ENCODE results near the gene CDS1.

Gene CDS1

DNA sequence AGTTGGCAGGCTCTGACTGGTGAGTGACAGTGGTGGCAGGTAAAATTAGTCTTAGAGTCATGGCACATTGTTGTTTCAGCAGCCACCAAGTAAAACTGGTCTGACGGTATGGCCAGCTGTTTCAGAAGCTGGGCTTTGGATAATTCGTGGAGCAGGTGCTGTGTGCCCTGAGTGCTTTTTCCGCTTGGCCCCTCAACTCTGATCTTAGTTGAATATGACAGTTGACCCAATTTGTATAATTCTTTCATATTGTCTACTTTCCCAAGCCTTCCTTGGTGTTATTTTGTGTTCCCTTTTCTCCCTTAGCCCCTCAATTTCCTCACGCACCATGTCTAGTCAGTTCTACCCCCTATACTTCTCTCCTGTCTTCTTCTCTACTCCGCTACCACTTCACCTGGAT, 32.0 kb downstream of the CDS1 start:
- Histone ChIP-seq H3K27me3 (ENCODE audit: control insufficient read depth, insufficient read depth, low read length) (no peaks in the 10 kb centered on the region), H3K4me3 (ENCODE audit: low read depth, low read length) (no peak overlapping the region), H3K9me3 (ENCODE audit: control insufficient read depth, insufficient read depth, low read length) (no peaks in the 10 kb centered on the region), H3K36me3 (ENCODE audit: control insufficient read depth, insufficient read depth, low read length) (peaks cover 5% of the 10 kb centered on the region), H3K9ac (ENCODE audit: low read depth, low read length) (no peak overlapping the region), H3K4me1 (ENCODE audit: control insufficient read depth, insufficient read depth, low read length) (peaks cover 3% of the 10 kb centered on the region)

GRCh38 chr4:84615355-84615754, 32.4 kb downstream of the CDS1 start:
- Histone ChIP-seq H3K4me1 (ENCODE audit: control insufficient read depth, insufficient read depth, low read length) (peaks cover 3% of the 10 kb centered on the region), H3K27me3 (ENCODE audit: control insufficient read depth, insufficient read depth, low read length) (no peaks in the 10 kb centered on the region), H3K9ac (ENCODE audit: low read depth, low read length) (no peak overlapping the region), H3K36me3 (ENCODE audit: control insufficient read depth, insufficient read depth, low read length) (peaks cover under 1% of the 10 kb centered on the region), H3K9me3 (ENCODE audit: control insufficient read depth, insufficient read depth, low read length) (no peaks in the 10 kb centered on the region), H3K4me3 (ENCODE audit: low read depth, low read length) (no peak overlapping the region)

- H3K36me3 ChIP-seq (ENCODE audit: control insufficient read depth, insufficient read depth, low read length), result no peaks in the 10 kb centered on the region
- H3K4me3 ChIP-seq (ENCODE audit: low read depth, low read length), result no peak overlapping the region
- no peak overlapping the region for H3K9ac ChIP-seq (ENCODE audit: low read depth, low read length)
- no peaks in the 10 kb centered on the region for H3K4me1 ChIP-seq (ENCODE audit: control insufficient read depth, insufficient read depth, low read length)
- no peaks in the 10 kb centered on the region for H3K9me3 ChIP-seq (ENCODE audit: control insufficient read depth, insufficient read depth, low read length)
- no peaks in the 10 kb centered on the region for H3K27me3 ChIP-seq (ENCODE audit: control insufficient read depth, insufficient read depth, low read length)
These were observed 40.0 kb downstream of the CDS1 start for GRCh38 chr4:84622959-84623358.

DNA sequence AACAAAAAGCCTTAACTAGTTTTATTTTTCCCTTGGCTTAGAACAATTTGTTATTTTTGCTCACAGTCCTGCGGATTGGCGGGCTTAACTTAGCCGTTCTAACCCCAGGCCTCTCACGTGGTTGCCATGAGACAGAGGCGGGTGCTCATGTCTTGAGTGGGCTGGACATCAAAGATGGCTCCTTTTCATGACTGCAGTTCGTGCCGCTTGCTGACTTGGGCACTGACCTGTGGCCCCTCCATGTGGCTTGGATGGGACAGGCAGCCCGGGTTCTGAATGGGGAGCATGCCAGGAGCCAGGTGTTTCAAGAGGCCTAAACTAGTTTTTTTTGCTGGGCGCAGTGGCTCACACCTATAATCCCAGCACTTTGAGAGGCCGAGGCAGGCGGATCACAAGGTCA, 40.7 kb downstream of the CDS1 start:
- Histone ChIP-seq H3K9me3 (ENCODE audit: control insufficient read depth, insufficient read depth, low read length) (no peaks in the 10 kb centered on the region), H3K9ac (ENCODE audit: low read depth, low read length) (no peak overlapping the region), H3K4me3 (ENCODE audit: low read depth, low read length) (no peak overlapping the region), H3K4me1 (ENCODE audit: control insufficient read depth, insufficient read depth, low read length) (no peaks in the 10 kb centered on the region), H3K36me3 (ENCODE audit: control insufficient read depth, insufficient read depth, low read length) (no peaks in the 10 kb centered on the region), H3K27me3 (ENCODE audit: control insufficient read depth, insufficient read depth, low read length) (no peaks in the 10 kb centered on the region)

DNA sequence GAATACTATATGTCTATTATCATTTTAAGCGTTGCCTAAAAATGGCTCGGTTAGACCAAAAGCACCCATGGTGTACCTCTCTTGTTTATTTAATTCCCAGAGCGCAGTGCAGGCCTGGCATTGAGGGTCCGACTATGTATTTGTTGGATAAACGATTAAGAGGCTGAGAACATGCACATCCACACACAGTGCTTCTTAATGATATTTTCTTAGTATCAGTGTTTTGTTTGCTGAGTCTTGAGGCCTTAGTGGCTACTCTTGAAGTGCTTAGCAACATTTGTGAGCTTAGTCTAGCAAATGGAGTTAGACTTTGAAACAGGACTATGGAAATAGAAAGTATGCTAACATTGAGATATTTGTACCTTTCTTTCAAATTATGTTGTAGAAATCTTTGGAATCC, 43.7 kb downstream of the CDS1 start:
- Histone ChIP-seq H3K36me3 (ENCODE audit: control insufficient read depth, insufficient read depth, low read length) (no peaks in the 10 kb centered on the region), H3K4me3 (ENCODE audit: low read depth, low read length) (no peak overlapping the region), H3K4me1 (ENCODE audit: control insufficient read depth, insufficient read depth, low read length) (no peaks in the 10 kb centered on the region), H3K9me3 (ENCODE audit: control insufficient read depth, insufficient read depth, low read length) (no peaks in the 10 kb centered on the region), H3K9ac (ENCODE audit: low read depth, low read length) (no peak overlapping the region), H3K27me3 (ENCODE audit: control insufficient read depth, insufficient read depth, low read length) (no peaks in the 10 kb centered on the region)

DNA sequence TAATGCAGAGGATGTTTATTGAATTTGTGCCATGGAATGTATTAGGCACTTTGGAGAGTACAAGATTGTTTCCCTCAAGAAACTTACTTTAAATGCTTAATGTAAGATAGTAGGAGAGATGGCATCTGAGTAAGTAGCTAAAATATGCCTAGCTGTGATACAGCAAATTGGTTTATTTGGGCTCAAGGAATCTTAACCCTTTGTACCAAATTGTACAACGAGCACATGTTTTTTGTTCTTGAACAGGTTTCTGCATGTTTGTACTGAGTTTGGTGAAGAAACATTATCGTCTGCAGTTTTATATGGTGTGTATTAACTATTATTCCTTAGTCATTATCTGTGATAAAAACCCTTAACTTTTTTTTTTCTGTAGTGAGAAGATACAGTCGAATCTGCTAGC, 48.6 kb downstream of the CDS1 start:
- Histone ChIP-seq H3K9me3 (ENCODE audit: control insufficient read depth, insufficient read depth, low read length) (no peaks in the 10 kb centered on the region), H3K36me3 (ENCODE audit: control insufficient read depth, insufficient read depth, low read length) (no peaks in the 10 kb centered on the region), H3K9ac (ENCODE audit: low read depth, low read length) (no peak overlapping the region), H3K4me1 (ENCODE audit: control insufficient read depth, insufficient read depth, low read length) (no peaks in the 10 kb centered on the region), H3K27me3 (ENCODE audit: control insufficient read depth, insufficient read depth, low read length) (no peaks in the 10 kb centered on the region), H3K4me3 (ENCODE audit: low read depth, low read length) (no peak overlapping the region)

DNA sequence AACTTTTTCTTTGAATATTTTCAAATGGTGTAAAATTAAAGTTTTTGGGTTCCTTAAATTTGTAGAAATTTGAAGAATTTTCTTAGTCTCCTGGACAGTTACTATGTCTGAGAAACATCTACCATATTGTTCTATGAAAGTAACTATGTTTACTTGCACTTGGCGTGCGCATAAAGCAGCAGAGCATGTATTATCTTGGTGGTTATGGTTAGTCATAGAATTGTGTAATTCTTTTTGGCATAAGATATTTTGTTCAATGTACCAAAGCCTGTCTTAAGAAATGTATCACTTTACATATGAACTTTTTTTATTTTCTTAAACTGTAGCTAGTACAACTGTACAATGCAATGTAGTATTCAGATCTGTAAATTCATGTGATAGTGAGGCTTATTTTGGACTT, 49.2 kb downstream of the CDS1 start:
- Histone ChIP-seq H3K9me3 (ENCODE audit: control insufficient read depth, insufficient read depth, low read length) (no peaks in the 10 kb centered on the region), H3K36me3 (ENCODE audit: control insufficient read depth, insufficient read depth, low read length) (no peaks in the 10 kb centered on the region), H3K4me1 (ENCODE audit: control insufficient read depth, insufficient read depth, low read length) (no peaks in the 10 kb centered on the region), H3K27me3 (ENCODE audit: control insufficient read depth, insufficient read depth, low read length) (no peaks in the 10 kb centered on the region), H3K9ac (ENCODE audit: low read depth, low read length) (no peak overlapping the region), H3K4me3 (ENCODE audit: low read depth, low read length) (no peak overlapping the region)

DNA sequence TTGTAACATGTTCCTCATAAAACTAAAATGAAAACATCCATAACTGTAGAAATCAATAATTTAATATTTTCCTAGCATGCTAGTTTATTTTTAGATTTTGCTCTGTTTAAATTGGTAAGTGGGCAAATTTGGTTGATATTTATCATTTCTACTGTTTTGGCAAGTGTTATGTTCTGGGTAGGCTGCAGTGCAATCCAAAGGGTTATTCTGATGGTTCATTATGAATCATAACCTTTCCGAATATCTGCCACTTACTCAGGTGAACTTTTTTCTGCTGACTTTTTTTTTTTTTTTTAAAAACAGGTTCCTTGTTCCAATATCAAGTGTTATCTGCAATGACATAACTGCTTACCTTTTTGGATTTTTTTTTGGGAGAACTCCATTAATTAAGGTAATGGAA, 52.0 kb downstream of the CDS1 start:
- Histone ChIP-seq H3K9me3 (ENCODE audit: control insufficient read depth, insufficient read depth, low read length) (no peaks in the 10 kb centered on the region), H3K36me3 (ENCODE audit: control insufficient read depth, insufficient read depth, low read length) (no peaks in the 10 kb centered on the region), H3K4me1 (ENCODE audit: control insufficient read depth, insufficient read depth, low read length) (no peaks in the 10 kb centered on the region), H3K9ac (ENCODE audit: low read depth, low read length) (no peak overlapping the region), H3K27me3 (ENCODE audit: control insufficient read depth, insufficient read depth, low read length) (no peaks in the 10 kb centered on the region), H3K4me3 (ENCODE audit: low read depth, low read length) (no peak overlapping the region)

GRCh38 chr4:84638092-84638491, 55.2 kb downstream of the CDS1 start:
- H3K9ac ChIP-seq (ENCODE audit: low read depth, low read length), result no peak overlapping the region
- H3K27me3 ChIP-seq (ENCODE audit: control insufficient read depth, insufficient read depth, low read length), result no peaks in the 10 kb centered on the region
- H3K9me3 ChIP-seq (ENCODE audit: control insufficient read depth, insufficient read depth, low read length), result no peaks in the 10 kb centered on the region
- no peaks in the 10 kb centered on the region for H3K36me3 ChIP-seq (ENCODE audit: control insufficient read depth, insufficient read depth, low read length)
- no peak overlapping the region for H3K4me3 ChIP-seq (ENCODE audit: low read depth, low read length)
- no peaks in the 10 kb centered on the region for H3K4me1 ChIP-seq (ENCODE audit: control insufficient read depth, insufficient read depth, low read length)

GRCh38 chr4:84639145-84639544, 56.2 kb downstream of the CDS1 start:
- Histone ChIP-seq H3K4me1 (ENCODE audit: control insufficient read depth, insufficient read depth, low read length) (no peaks in the 10 kb centered on the region), H3K9ac (ENCODE audit: low read depth, low read length) (no peak overlapping the region), H3K27me3 (ENCODE audit: control insufficient read depth, insufficient read depth, low read length) (no peaks in the 10 kb centered on the region), H3K36me3 (ENCODE audit: control insufficient read depth, insufficient read depth, low read length) (no peaks in the 10 kb centered on the region), H3K4me3 (ENCODE audit: low read depth, low read length) (no peak overlapping the region), H3K9me3 (ENCODE audit: control insufficient read depth, insufficient read depth, low read length) (no peaks in the 10 kb centered on the region)

DNA sequence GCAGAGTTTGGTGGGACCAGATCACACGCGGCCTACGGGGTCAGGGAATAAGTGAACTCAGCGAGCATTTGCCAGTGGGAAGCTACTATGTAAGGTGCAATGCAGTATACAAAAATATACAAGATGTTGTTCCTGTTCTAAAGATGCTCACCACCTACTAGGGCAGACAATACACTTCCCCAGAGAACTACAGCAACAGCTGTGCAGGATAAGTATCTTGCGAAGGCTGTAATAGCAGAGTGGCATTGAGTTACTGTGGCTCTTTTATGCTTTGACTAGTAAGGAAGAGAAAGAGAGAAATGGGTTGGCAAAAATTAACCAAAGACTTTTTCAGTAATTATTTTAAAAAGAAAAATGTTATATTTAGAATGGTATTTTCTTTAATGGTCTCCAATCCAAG, 61.2 kb downstream of the CDS1 start:
- Histone ChIP-seq H3K36me3 (ENCODE audit: control insufficient read depth, insufficient read depth, low read length) (no peaks in the 10 kb centered on the region), H3K9ac (ENCODE audit: low read depth, low read length) (no peak overlapping the region), H3K4me1 (ENCODE audit: control insufficient read depth, insufficient read depth, low read length) (peaks cover 21% of the 10 kb centered on the region), H3K4me3 (ENCODE audit: low read depth, low read length) (no peak overlapping the region), H3K9me3 (ENCODE audit: control insufficient read depth, insufficient read depth, low read length) (no peaks in the 10 kb centered on the region), H3K27me3 (ENCODE audit: control insufficient read depth, insufficient read depth, low read length) (no peaks in the 10 kb centered on the region)

DNA sequence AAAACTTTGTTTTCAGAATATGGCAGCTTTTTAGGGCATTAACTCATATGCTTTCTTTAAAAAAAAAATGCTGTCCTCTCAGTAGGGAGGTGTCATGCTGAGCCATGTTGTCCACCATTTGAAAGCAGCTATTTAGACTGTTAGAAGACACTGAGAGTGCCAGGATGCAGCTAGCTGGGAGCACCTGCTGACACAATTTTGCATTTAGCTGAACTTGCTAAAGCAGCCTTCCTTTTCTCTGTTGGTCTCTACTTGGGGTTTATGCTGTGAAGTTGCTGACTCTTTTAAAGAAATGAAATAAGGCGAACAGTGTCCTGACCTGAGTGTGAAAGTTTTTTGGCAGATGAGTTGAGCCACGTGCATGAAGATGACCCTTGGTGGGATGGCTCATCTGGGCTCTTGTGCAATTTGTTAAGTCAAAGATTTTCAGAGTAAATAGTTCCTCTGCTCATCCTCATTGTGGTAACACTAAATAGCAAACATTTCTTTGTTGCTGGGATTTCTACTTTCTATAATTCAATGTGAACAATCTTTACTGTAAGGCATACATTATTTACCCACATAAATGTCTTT, 64.5 kb downstream of the CDS1 start:
- H3K9ac ChIP-seq (ENCODE audit: low read depth, low read length), result no peak overlapping the region
- H3K27me3 ChIP-seq (ENCODE audit: control insufficient read depth, insufficient read depth, low read length), result no peaks in the 10 kb centered on the region
- no peaks in the 10 kb centered on the region for H3K36me3 ChIP-seq (ENCODE audit: control insufficient read depth, insufficient read depth, low read length)
- no peaks in the 10 kb centered on the region for H3K9me3 ChIP-seq (ENCODE audit: control insufficient read depth, insufficient read depth, low read length)
- no peak overlapping the region for H3K4me3 ChIP-seq (ENCODE audit: low read depth, low read length)
- peaks cover 21% of the 10 kb centered on the region for H3K4me1 ChIP-seq (ENCODE audit: control insufficient read depth, insufficient read depth, low read length)

- Histone ChIP-seq H3K9me3 (ENCODE audit: control insufficient read depth, insufficient read depth, low read length) (no peaks in the 10 kb centered on the region), H3K36me3 (ENCODE audit: control insufficient read depth, insufficient read depth, low read length) (no peaks in the 10 kb centered on the region), H3K27me3 (ENCODE audit: control insufficient read depth, insufficient read depth, low read length) (no peaks in the 10 kb centered on the region), H3K4me3 (ENCODE audit: low read depth, low read length) (no peak overlapping the region), H3K4me1 (ENCODE audit: control insufficient read depth, insufficient read depth, low read length) (peaks cover 21% of the 10 kb centered on the region), H3K9ac (ENCODE audit: low read depth, low read length) (no peak overlapping the region)
These were observed 65.3 kb downstream of the CDS1 start for GRCh38 chr4:84648178-84648577.
